ENCODE results near the gene EDEM2.
A peak's percentile ranks its signal among the peaks of the same experiment; 100 is the strongest.
"Not testable (repeated sequence)": the region's sequence is repeated elsewhere in the genome, so short reads cannot be mapped to it uniquely, and the experiment has no call there.

The EDEM2 gene

GRCh38 chr20:35168701-35169409 is 21.7 kb upstream of the EDEM2 start:
- DNase-seq = not testable (repeated sequence)

- DNase-seq = no peak
Observed at GRCh38 chr20:35167787-35168186, 20.7 kb upstream of the EDEM2 start.

- DNase-seq = peak in 1 of 2 donors; percentile 4
Observed at GRCh38 chr20:35166242-35166830, 19.2 kb upstream of the EDEM2 start.

GRCh38 chr20:35165221-35166185 is 18.4 kb upstream of the EDEM2 start:
- DNase-seq = no peak

GRCh38 chr20:35164531-35164930 is 17.4 kb upstream of the EDEM2 start:
- DNase-seq = not testable (repeated sequence)

GRCh38 chr20:35160341-35160740 is 13.2 kb upstream of the EDEM2 start:
- not testable (repeated sequence) for DNase-seq

GRCh38 chr20:35156978-35157377 is 9.8 kb upstream of the EDEM2 start:
- no peak for DNase-seq

- DNase-seq = no peak
Observed at GRCh38 chr20:35155936-35156335, 8.8 kb upstream of the EDEM2 start.

GRCh38 chr20:35151736-35152135 is 4.6 kb upstream of the EDEM2 start:
- DNase-seq = no peak

GRCh38 chr20:35150846-35151579 is 3.9 kb upstream of the EDEM2 start:
- no peak for DNase-seq

GRCh38 chr20:35147575-35148071 is 487 bp upstream of the EDEM2 start:
- peak; percentile 65 to 78 for DNase-seq

- DNase-seq = peak; percentile 6 to 41
Observed at GRCh38 chr20:35146299-35146919, 727 bp downstream of the EDEM2 start.

- peak; percentile 29 to 35 for DNase-seq
Observed at GRCh38 chr20:35145141-35145564, 2.0 kb downstream of the EDEM2 start.

- peak; percentile 89 to 92 for DNase-seq
Observed at GRCh38 chr20:35144694-35145093, 2.4 kb downstream of the EDEM2 start.

GRCh38 chr20:35135867-35136586 is 11.1 kb downstream of the EDEM2 start:
- DNase-seq = peak; percentile 55 to 75

- DNase-seq = no peak
Observed at GRCh38 chr20:35134880-35135279, 12.3 kb downstream of the EDEM2 start.

- DNase-seq = no peak
Observed at GRCh38 chr20:35134472-35134871, 12.7 kb downstream of the EDEM2 start.

GRCh38 chr20:35133735-35134134 is 13.4 kb downstream of the EDEM2 start:
- DNase-seq = no peak

- no peak for DNase-seq
Observed at GRCh38 chr20:35133031-35133430, 14.1 kb downstream of the EDEM2 start.

GRCh38 chr20:35131934-35132333 is 15.2 kb downstream of the EDEM2 start:
- no peak for DNase-seq

GRCh38 chr20:35129647-35130069 is 17.5 kb downstream of the EDEM2 start:
- DNase-seq = peak; percentile 66 to 72

Measured in inflammatory macrophage (primary cell).